Skeletal muscle satellite cell (primary cell): Measurements from ENCODE around the gene SAFB2.

Experiments used
- H3K27me3 ChIP-seq: 2 replicates; pipeline ENCODE4 v1.7.0; 2013; ENCODE audit warnings: low read length; ENCODE audit not compliant: control insufficient read depth, insufficient read depth
- H3K36me3 ChIP-seq: 2 replicates; pipeline ENCODE4 v1.7.0; 2013; ENCODE audit warnings: mild to moderate bottlenecking, control low read depth, low read length; ENCODE audit not compliant: insufficient read depth
- H3K4me1 ChIP-seq: 2 replicates; pipeline ENCODE4 v1.7.0; 2013; ENCODE audit warnings: low read length; ENCODE audit not compliant: control insufficient read depth, insufficient read depth
- H3K4me2 ChIP-seq: 2 replicates; pipeline ENCODE4 v1.7.0; 2013; ENCODE audit warnings: mild to moderate bottlenecking, low read length
- H3K4me3 ChIP-seq: 2 replicates; pipeline ENCODE4 v1.7.0; 2013; ENCODE audit warnings: low read length
- H3K9ac ChIP-seq: 2 replicates; pipeline ENCODE4 v1.7.0; 2013; ENCODE audit warnings: mild to moderate bottlenecking, low read depth, low read length, moderate library complexity
- H3K9me3 ChIP-seq: replicated peaks from 2 replicates; pipeline ENCODE4 v1.7.0; 2013; ENCODE audit warnings: mild to moderate bottlenecking, control low read depth, low read length

Gene SAFB2

DNA sequence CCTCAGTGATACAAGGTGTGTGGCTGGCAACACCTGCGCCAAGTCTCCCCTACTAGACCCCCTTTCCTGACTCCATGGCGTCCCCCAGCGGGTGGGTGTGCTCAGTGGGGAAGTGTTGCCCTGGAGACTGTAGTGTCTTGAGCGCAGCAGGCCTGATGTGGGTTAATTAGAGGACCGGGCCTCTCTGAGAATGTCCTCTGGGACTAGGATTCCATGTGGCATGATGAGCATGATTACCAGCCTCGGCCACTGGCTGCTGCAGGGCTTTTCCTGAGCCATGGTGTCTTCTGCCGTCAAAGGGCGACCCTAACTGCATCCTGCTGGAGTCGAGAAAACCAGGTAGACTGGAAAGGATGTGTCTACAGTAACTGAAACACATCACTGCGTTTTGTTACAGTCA lies 29.7 kb upstream of the SAFB2 start:
- no peaks in the 10 kb centered on the region for H3K9me3 ChIP-seq
- no peaks in the 10 kb centered on the region for H3K27me3 ChIP-seq
- H3K4me2 ChIP-seq: no peak overlapping the region
- no peak overlapping the region for H3K4me3 ChIP-seq
- no peak overlapping the region for H3K9ac ChIP-seq
- peaks cover 74% of the 10 kb centered on the region for H3K36me3 ChIP-seq
- no peaks in the 10 kb centered on the region for H3K4me1 ChIP-seq

DNA sequence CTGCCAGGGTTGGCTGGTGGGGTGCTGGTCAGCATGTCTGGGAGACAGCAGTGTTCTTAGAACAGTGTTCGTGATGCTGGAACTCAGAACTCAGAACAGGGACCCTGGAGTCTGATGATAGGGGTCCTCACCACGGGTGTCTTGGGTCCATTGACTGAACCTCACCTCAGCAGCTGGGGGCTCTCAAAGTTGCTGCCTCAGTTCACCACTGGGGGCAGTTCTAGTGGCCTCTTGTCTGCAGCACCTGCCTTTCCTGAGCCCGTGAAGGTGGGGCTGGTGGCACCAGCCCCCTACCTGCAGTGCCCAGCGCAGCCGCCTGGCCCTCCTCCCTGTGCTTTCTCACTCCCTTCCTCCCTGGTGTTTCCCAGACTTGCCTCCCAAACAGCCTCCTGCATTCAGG lies 28.8 kb upstream of the SAFB2 start:
- Histone ChIP-seq H3K4me2 (no peak overlapping the region), H3K4me3 (no peak overlapping the region), H3K9me3 (no peaks in the 10 kb centered on the region), H3K9ac (no peak overlapping the region), H3K4me1 (no peaks in the 10 kb centered on the region), H3K27me3 (no peaks in the 10 kb centered on the region), H3K36me3 (peaks cover 79% of the 10 kb centered on the region)

DNA sequence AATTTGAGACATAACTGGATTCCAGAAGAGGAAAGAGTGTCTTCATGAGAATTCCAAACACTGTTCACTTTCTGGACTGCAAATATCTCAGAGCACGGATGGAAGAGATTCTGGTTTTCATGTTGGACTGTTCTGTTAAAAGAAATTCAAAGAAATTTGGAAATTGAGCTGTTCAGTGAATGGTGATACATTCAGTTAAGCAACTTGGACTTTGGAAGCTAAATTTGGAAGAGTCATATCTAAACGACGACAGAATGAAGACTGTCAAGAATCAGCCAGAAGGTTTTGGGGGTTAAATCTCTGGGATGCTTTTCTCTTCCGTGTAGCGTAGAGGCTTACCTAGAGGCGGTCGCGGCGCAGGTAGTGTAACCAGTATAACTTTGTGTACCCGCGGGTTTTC lies 25.9 kb upstream of the SAFB2 start:
- H3K9me3 ChIP-seq: no peaks in the 10 kb centered on the region
- no peak overlapping the region for H3K9ac ChIP-seq
- H3K4me2 ChIP-seq: no peak overlapping the region
- H3K4me3 ChIP-seq: no peak overlapping the region
- peaks cover 3% of the 10 kb centered on the region for H3K4me1 ChIP-seq
- H3K36me3 ChIP-seq: peaks cover 88% of the 10 kb centered on the region
- no peaks in the 10 kb centered on the region for H3K27me3 ChIP-seq

DNA sequence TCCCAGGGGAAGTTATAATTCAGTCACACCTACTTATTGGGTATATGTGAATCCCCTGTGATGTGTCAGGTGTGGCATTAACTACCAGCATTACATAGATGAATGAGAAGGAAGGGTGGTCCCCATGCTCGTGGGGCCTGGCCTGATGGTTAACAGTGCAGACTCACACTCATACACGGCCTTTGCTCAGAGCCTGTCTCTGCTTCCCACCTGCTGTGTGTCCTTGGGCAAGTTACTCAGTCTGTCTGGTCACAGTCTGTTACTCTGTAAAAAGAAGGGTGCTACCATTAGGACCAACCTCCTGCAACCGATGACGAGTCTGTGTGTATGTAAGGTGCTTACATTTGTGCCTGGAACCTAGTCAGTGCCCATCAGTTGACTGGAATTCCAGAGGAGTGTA lies 24.1 kb upstream of the SAFB2 start:
- Histone ChIP-seq H3K36me3 (peaks cover 85% of the 10 kb centered on the region), H3K27me3 (no peaks in the 10 kb centered on the region), H3K4me2 (no peak overlapping the region), H3K9me3 (no peaks in the 10 kb centered on the region), H3K9ac (no peak overlapping the region), H3K4me1 (peaks cover 3% of the 10 kb centered on the region), H3K4me3 (no peak overlapping the region)

DNA sequence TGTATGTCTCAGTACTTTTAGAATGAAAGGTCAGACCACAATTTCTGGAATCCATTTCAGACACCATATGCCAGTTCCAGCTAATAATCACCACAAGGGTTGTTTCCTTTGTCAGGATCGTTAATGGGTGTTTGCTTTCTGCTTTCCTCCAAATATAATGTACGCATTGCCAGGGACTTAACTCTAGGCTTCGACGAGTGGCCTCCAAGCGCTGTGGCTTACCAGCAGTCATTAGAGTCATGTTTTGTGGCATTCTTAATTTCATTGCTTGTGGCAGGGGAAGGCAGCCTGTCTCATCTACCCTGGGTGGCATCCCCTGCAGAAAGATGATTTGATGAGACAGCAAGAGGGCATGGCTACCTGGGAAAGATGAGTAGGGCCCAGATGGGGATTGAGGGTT lies 22.8 kb upstream of the SAFB2 start:
- H3K4me2 ChIP-seq: no peak overlapping the region
- H3K36me3 ChIP-seq: peaks cover 79% of the 10 kb centered on the region
- H3K4me1 ChIP-seq: peaks cover 3% of the 10 kb centered on the region
- no peaks in the 10 kb centered on the region for H3K9me3 ChIP-seq
- H3K27me3 ChIP-seq: no peaks in the 10 kb centered on the region
- no peak overlapping the region for H3K9ac ChIP-seq
- H3K4me3 ChIP-seq: no peak overlapping the region

DNA sequence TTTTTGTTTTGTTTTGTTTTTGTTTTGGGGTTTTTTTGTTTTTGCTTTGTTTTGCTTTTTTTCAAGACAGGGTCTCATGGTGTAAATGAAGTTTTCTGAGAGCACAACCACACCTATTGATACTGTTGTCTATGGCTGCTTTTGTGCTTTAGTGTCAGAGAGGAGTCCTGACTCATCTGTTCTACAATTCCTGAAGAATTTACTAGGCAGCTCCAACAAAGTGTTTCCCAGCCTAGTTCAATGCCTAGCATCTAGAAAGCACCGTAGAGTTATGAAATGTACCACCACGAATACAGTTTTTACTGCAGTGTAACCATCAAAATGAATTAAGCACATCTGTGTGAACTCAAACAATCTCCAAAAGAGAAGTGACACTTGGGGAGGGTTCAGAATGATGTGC lies 21.5 kb upstream of the SAFB2 start:
- peaks cover 3% of the 10 kb centered on the region for H3K4me1 ChIP-seq
- H3K9ac ChIP-seq: no peak overlapping the region
- H3K4me2 ChIP-seq: no peak overlapping the region
- H3K27me3 ChIP-seq: no peaks in the 10 kb centered on the region
- no peak overlapping the region for H3K4me3 ChIP-seq
- H3K36me3 ChIP-seq: peaks cover 70% of the 10 kb centered on the region
- H3K9me3 ChIP-seq: no peaks in the 10 kb centered on the region

DNA sequence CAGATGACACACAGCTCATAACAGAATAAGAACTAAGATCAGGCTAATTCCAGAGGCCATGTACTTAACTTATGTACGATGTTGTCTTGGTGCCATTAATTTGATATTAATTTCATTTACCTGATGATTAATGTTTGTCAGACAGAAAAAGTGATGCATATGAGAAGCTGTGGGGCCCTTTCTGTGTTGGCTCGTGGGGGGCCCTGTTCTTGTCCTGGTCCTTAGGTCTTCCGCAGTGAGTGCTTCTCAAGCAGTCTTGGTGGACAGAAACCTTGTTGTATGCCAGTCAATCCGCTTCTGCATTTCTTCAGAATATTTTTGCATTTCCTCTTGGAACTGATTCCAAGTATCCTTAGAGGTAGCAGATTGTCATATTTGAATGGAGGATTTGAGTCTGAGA lies 20.5 kb upstream of the SAFB2 start:
- no peak overlapping the region for H3K4me3 ChIP-seq
- no peak overlapping the region for H3K9ac ChIP-seq
- H3K4me1 ChIP-seq: peaks cover 4% of the 10 kb centered on the region
- H3K27me3 ChIP-seq: no peaks in the 10 kb centered on the region
- no peak overlapping the region for H3K4me2 ChIP-seq
- peaks cover 64% of the 10 kb centered on the region for H3K36me3 ChIP-seq
- no peaks in the 10 kb centered on the region for H3K9me3 ChIP-seq

DNA sequence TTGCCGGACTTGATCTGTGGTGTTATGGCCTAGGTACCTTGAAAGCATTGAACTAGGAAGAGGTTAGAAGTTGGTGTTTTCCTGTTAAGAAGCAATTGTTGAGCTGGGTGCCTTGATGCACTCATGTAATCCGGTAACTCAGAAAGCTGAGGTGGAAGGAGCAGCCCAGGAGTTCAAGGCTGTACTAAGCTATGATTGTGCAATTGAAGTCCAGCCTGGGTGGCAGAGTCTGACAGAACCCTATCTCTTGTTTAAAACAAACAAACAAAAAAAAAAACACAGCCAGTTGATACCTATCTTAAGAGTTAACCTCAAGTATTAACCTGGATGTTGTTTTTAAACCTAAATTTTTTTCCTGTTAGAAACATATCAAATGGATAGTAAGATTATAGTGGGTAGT lies 19.6 kb upstream of the SAFB2 start:
- H3K36me3 ChIP-seq: peaks cover 56% of the 10 kb centered on the region
- no peak overlapping the region for H3K4me3 ChIP-seq
- no peaks in the 10 kb centered on the region for H3K9me3 ChIP-seq
- H3K4me1 ChIP-seq: peaks cover 12% of the 10 kb centered on the region
- H3K27me3 ChIP-seq: no peaks in the 10 kb centered on the region
- no peak overlapping the region for H3K9ac ChIP-seq
- H3K4me2 ChIP-seq: no peak overlapping the region

DNA sequence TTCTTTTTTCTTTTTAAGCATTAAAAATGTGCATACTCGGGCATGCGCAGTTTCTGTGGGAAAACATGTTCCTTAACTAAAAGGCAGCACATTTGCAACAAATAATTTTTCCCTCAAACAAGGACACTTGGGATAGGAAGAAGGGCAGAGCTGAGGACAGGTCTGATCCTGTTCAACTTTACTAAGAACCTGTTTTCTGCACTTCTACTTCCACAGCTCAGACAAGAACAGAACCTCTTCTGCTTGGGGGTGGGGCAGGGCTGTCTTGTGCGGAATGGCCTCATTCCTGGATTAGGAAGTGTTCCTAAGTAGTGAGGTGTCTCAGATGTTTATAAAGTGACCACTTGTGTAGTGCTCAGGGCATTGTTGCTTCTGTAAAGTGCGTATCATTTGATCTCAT lies 18.6 kb upstream of the SAFB2 start:
- H3K9me3 ChIP-seq: no peaks in the 10 kb centered on the region
- no peaks in the 10 kb centered on the region for H3K27me3 ChIP-seq
- no peak overlapping the region for H3K9ac ChIP-seq
- no peak overlapping the region for H3K4me2 ChIP-seq
- peaks cover 46% of the 10 kb centered on the region for H3K36me3 ChIP-seq
- no peak overlapping the region for H3K4me3 ChIP-seq
- H3K4me1 ChIP-seq: peaks cover 12% of the 10 kb centered on the region

DNA sequence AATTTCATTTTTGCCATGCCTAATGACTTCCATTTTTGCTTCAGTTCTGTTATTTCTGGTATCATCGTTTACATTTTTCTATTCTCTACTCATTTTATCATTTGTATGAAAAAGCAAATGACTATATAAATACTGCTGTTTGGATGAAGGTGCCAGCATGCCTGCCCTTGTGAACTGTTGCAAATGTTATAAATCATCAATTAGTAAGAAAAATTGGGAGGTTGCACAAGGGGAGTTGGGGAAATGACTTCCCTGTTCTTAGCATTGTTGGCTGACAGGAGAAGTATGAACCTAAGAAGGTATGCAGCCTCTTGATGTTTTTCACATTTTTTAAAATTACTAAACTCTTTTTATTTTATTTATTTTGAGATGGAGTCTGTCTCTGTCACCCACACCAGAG lies 15.4 kb upstream of the SAFB2 start:
- no peaks in the 10 kb centered on the region for H3K9me3 ChIP-seq
- peaks cover 36% of the 10 kb centered on the region for H3K36me3 ChIP-seq
- peaks cover 11% of the 10 kb centered on the region for H3K4me1 ChIP-seq
- H3K4me3 ChIP-seq: no peak overlapping the region
- no peak overlapping the region for H3K4me2 ChIP-seq
- H3K27me3 ChIP-seq: no peaks in the 10 kb centered on the region
- no peak overlapping the region for H3K9ac ChIP-seq

DNA sequence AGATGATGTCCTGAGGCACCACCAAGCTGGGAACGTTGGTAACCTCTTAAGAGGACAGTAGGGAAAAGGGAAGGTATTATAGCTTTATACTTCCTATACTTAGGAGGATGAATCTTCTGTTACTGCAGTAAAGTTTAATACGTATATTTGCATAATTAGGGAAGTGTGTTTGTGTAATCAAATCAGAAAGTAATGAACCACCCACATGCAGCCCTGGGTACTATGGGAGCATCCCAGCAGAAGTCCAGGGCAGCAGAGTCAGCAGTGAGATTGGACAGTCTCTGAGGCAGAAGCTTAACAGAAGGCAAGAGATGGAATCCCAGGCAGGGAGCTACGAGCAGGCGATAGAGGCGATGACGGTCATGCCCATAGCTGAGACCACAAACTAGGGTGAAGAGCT lies 12.9 kb upstream of the SAFB2 start:
- Histone ChIP-seq H3K4me3 (no peak overlapping the region), H3K9ac (no peak overlapping the region), H3K27me3 (no peaks in the 10 kb centered on the region), H3K36me3 (peaks cover 32% of the 10 kb centered on the region), H3K9me3 (no peaks in the 10 kb centered on the region), H3K4me2 (no peak overlapping the region), H3K4me1 (peaks cover 34% of the 10 kb centered on the region)

DNA sequence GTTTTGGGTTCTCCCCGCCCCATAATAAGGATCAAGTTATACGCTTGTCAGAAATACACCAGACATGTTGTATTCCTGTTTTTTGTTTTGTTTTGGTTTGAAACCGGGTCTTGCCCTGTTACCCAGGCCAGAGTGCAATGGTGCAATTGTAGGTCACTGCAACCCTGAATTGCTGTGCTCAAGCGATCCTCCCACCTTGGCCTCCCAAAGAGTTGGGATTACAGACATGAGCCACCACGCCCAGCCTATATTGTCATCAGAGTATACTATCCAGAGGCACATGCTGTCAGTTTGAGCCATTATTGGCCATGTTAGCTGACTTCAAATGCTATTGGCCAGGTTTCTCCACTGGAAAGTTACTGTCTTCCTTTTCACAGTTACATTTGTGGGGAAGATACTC lies 10.1 kb upstream of the SAFB2 start:
- Histone ChIP-seq H3K4me2 (peak overlapping the region; percentile 57), H3K4me1 (peaks cover 29% of the 10 kb centered on the region), H3K36me3 (peaks cover 54% of the 10 kb centered on the region), H3K27me3 (no peaks in the 10 kb centered on the region), H3K9ac (no peak overlapping the region), H3K9me3 (no peaks in the 10 kb centered on the region), H3K4me3 (no peak overlapping the region)
